Epithelial cell of prostate (primary cell): ENCODE data around the gene SLC25A27.

ENCODE experiments used
- DNase-seq: peaks from one replicate; pipeline ENCODE4 v3.0.0-alpha.2; 2011; ENCODE audit warnings: low read depth, low spot score
- H3K27ac ChIP-seq: fragments of 450-650 bp; 2 replicates; pipeline ENCODE4 v1.5.1; 2017; ENCODE audit warnings: mild to moderate bottlenecking

The SLC25A27 gene

GRCh38 chr6:46699970-46700369, 47.2 kb downstream of the SLC25A27 start:
- no peak for DNase-seq

GRCh38 chr6:46704562-46704961, 51.8 kb downstream of the SLC25A27 start:
- DNase-seq, result no peak
- H3K27ac ChIP-seq, result no peak overlapping the region

More at GRCh38 chr6:46699970-46700369, 47.2 kb downstream of the SLC25A27 start:
- H3K27ac ChIP-seq, result no peak overlapping the region

DNA sequence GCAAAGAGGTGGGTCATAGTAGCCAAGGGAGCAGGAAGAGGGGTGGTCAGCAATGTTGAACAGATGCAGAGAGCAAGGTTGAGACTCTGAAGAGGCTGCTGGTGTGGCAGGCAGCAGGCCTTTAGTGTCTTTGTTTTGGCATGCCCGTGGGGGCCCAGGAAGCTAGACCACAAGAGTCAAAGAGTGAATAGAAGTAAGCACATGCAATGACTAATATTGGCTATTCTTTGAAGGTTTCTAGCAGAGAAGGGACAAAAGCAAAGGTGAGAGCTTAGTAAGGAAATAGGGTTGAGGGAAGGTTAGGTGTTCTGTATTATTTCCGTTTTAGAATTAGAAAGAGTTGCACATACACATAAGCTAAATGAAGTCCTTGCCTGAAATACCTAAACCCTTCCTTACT, 53.7 kb downstream of the SLC25A27 start:
- no peak overlapping the region for H3K27ac ChIP-seq
- no peak for DNase-seq

DNA sequence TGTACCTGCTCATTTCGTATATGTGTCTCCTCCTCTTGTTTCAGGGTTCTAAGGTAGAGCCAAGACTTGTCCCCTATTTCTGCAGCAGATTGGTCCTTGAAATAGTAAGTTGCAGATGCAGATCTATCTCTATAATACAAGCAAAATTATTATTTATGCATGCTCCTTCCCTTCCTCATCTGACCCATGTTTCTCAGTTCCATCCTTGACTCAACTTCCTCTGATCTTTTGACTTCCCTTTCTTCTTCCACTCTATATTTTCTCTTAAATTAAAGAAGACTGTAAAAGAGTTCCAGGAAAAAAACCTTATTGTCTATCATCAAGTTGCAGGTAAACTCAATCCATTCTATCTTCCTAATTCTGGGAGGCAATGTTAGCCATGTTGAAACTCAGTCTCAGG, 58.7 kb downstream of the SLC25A27 start:
- H3K27ac ChIP-seq, result no peak overlapping the region
- no peak for DNase-seq

DNA sequence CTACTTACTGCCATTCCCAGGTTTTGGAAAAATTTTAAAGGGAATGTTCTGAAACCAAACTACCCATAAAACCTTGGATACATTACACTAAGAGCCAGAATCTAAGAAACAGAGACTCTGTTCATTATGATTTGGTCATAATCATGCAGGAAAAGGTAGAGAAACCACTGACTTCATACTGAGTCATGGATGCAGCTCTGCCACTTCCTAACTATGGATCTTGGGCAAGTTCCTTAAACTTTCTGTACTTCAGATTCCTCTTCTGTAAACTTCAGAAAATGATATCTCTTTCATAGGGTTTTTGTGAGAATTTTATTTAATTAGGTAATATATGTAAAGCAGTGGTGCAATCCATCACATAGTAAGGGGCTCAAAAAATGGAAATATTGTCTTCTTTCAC, 62.4 kb downstream of the SLC25A27 start:
- peak; percentile 37 for DNase-seq
- peak overlapping the region; percentile 35 for H3K27ac ChIP-seq

DNA sequence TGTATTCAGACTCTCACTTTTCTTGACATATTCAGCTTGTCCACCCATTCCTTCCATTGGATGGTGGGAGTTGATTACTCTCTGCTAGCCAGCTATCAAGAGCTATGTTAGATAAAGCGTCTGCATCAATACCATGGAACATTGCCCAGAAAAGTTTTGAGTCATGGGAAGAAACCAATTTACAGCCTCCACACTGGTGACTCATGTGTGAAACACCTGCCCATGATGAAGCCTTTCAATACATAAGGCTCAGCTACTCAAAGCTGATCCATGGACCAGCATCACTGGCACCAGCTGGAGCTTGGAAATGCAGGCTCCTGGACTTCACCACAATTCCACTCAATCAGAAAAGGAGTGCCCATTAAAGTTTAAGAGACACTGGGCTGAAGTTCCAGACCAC, 66.3 kb downstream of the SLC25A27 start:
- H3K27ac ChIP-seq, result no peak overlapping the region
- DNase-seq, result peak; percentile 92

- no peak for DNase-seq
- no peak overlapping the region for H3K27ac ChIP-seq
Observed at GRCh38 chr6:46720401-46720800, 67.6 kb downstream of the SLC25A27 start.
